Endothelial cell of umbilical vein (primary cell): Measurements from ENCODE around the gene TMEM237. TPM values are rescaled to one million over a fixed set of nuclear protein-coding genes. Genes with fewer than 3 reads are reported as not detected.

Experiments
- BruUV-seq: library from RNA; stranded (reverse); fragments of 400-500 nt; replicated peaks from 2 replicates; lab custom pipeline; 2021; lab: Mats Ljungman, UMichigan
- CTCF ChIA-PET: fragments of 300-600, 350-600 bp; sonication (Branson Sonifier 250); formaldehyde crosslinking; loops from one replicate; lab custom pipeline; 2021; ENCODE audit warnings: antibody characterized with exemption, inconsistent platforms; lab: Charles Lee
- POLR2A ChIA-PET: fragments of 300-600, 350-600 bp; sonication (Branson Sonifier 250); formaldehyde crosslinking; loops from one replicate; lab custom pipeline; 2021; ENCODE audit warnings: antibody characterized with exemption, inconsistent platforms; lab: Charles Lee
- DNase-seq: peaks from one replicate; pipeline ENCODE4 v3.0.0-alpha.2; 2011; ENCODE audit warnings: low read depth, low spot score
- FAIRE-seq: peaks from 2 replicates; lab custom pipeline; 2011; peaks lifted over from hg19 to GRCh38; lab: Jason Lieb, UNC
- H2AFZ ChIP-seq: 2 replicates; pipeline ENCODE4 v1.6.0; 2012; ENCODE audit warnings: low read depth, low read length, control low read depth, inconsistent platforms
- H3K27ac ChIP-seq: 2 replicates; pipeline ENCODE4 v1.5.1; 2011; ENCODE audit warnings: low read depth, mild to moderate bottlenecking, control low read depth, low read length, moderate library complexity; ENCODE audit not compliant: insufficient read depth
- H3K27me3 ChIP-seq, 2 experiments: 2 replicates each; pipeline versions ENCODE4 v1.6.0 to v1.6.1; 2011; ENCODE audit warnings: low read length in 2 of 2, mixed read lengths in 1 of 2; ENCODE audit not compliant: control insufficient read depth in 2 of 2, insufficient read depth in 2 of 2
- H3K36me3 ChIP-seq, 2 experiments: 2 replicates in 1 of 2; 3 replicates in 1 of 2; pipeline ENCODE4 v1.5.1; 2011; ENCODE audit warnings: low read length in 2 of 2, mild to moderate bottlenecking in 1 of 2, moderate library complexity in 1 of 2; ENCODE audit not compliant: control insufficient read depth in 2 of 2, insufficient read depth in 2 of 2; ENCODE audit errors: extremely low read depth in 1 of 2
- H3K4me1 ChIP-seq: 3 replicates; pipeline ENCODE4 v1.5.1; 2011; ENCODE audit warnings: mild to moderate bottlenecking, low read length; ENCODE audit not compliant: control insufficient read depth, insufficient read depth; ENCODE audit errors: extremely low read depth
- H3K4me2 ChIP-seq: 2 replicates; pipeline ENCODE4 v1.6.1; 2011; ENCODE audit warnings: low read length, control low read depth, mixed read lengths; ENCODE audit not compliant: insufficient read depth
- H3K4me3 ChIP-seq, 3 experiments: fragments of 200-600 bp in 1 of 3; sonication (generic), shearing (Covaris generic) in 1 of 3; replicated peaks in 1 of 3; 2 replicates each; pipeline ENCODE4 v1.5.1; 2011 to 2016; ENCODE audit warnings: control low read depth in 3 of 3, low read length in 3 of 3, mild to moderate bottlenecking in 2 of 3, inconsistent platforms in 1 of 3, low read depth in 1 of 3, moderate library complexity in 1 of 3; ENCODE audit not compliant: insufficient read depth in 1 of 3
- H3K79me2 ChIP-seq: 2 replicates; pipeline ENCODE4 v1.6.0; 2012; ENCODE audit warnings: low read length, inconsistent platforms; ENCODE audit not compliant: control insufficient read depth, insufficient read depth
- H3K9ac ChIP-seq: replicated peaks from 2 replicates; pipeline ENCODE3; 2011; ENCODE audit warnings: low read length, control low read depth; ENCODE audit not compliant: insufficient read depth; ENCODE audit errors: extremely low read depth
- H3K9me1 ChIP-seq: replicated peaks from 3 replicates; pipeline ENCODE4 v1.6.0; 2011; ENCODE audit warnings: mild to moderate bottlenecking, low read length; ENCODE audit not compliant: control insufficient read depth, insufficient read depth; ENCODE audit errors: extremely low read depth
- H3K9me3 ChIP-seq: replicated peaks from 2 replicates; pipeline ENCODE4 v1.5.1; 2012; ENCODE audit warnings: low read length, inconsistent platforms; ENCODE audit not compliant: control insufficient read depth, insufficient read depth
- H4K20me1 ChIP-seq: replicated peaks from 2 replicates; pipeline ENCODE3; 2011; ENCODE audit warnings: mild to moderate bottlenecking, low read length; ENCODE audit not compliant: control insufficient read depth, insufficient read depth; ENCODE audit errors: extremely low read depth
- EZH2 ChIP-seq: IDR thresholded peaks from 2 replicates; pipeline ENCODE4 v1.6.1; 2012; ENCODE audit warnings: borderline replicate concordance, low read depth, mild to moderate bottlenecking, moderate library complexity, low read length, inconsistent platforms; ENCODE audit not compliant: severe bottlenecking
- FOS ChIP-seq: IDR thresholded peaks from 2 replicates; pipeline ENCODE4 v1.6.1; 2011; ENCODE audit warnings: mild to moderate bottlenecking, low read length, moderate library complexity, borderline replicate concordance; ENCODE audit not compliant: insufficient read depth
- GATA2 ChIP-seq: IDR thresholded peaks from 2 replicates; pipeline ENCODE4 v1.7.0; 2011; ENCODE audit warnings: low read depth, mild to moderate bottlenecking, moderate library complexity, mixed read lengths, low read length; ENCODE audit not compliant: insufficient read length, insufficient read depth
- JUN ChIP-seq: IDR thresholded peaks from 2 replicates; pipeline ENCODE4 v1.6.1; 2011; ENCODE audit warnings: borderline replicate concordance, low read depth; ENCODE audit not compliant: insufficient read length, insufficient read depth
- MYC ChIP-seq: IDR thresholded peaks from one replicate; pipeline ENCODE4 v1.6.1; 2011; ENCODE audit warnings: mild to moderate bottlenecking, low read depth, low read length
- POLR2A ChIP-seq: IDR thresholded peaks from 2 replicates; pipeline ENCODE4 v1.6.1; 2012; ENCODE audit warnings: low read depth, mild to moderate bottlenecking, control low read depth, low read length
- POLR2AphosphoS5 ChIP-seq: IDR thresholded peaks from 2 replicates; pipeline ENCODE4 v1.6.1; 2012; ENCODE audit warnings: low read depth, mild to moderate bottlenecking, control low read depth, low read length, moderate library complexity; ENCODE audit not compliant: insufficient read depth
- dilution Hi-C: fragments of 300-500 bp; cut with MboI; formaldehyde crosslinking; loops from one replicate; pipeline ENCODE4 v1.15.0; 2019; ENCODE audit warnings: low sequenced_read_pairs; ENCODE audit not compliant: extremely low pct_ligation_motif_present
- intact Hi-C: fragments of 100-400 bp; cut with micrococcal nuclease; formaldehyde crosslinking; loops from one replicate; pipeline ENCODE4 v1.10.0; 2022
- polyA plus RNA-seq, 4 experiments: library from polyadenylated mRNA; depleted of rRNA in 3 of 4; stranded (reverse) in 3 of 4; unstranded in 1 of 4; fragments of >200 nt; gene quantifications; 2 replicates each; pipeline versions ENCODE4 v1.2.1 to v1.2.3, GENCODE V29; 2011 to 2012; ENCODE audit warnings: missing spikeins in 1 of 4
- total RNA-seq: library from RNA; stranded (reverse); gene quantifications from 2 replicates; pipeline ENCODE4 v1.2.3, GENCODE V29; 2021
- TF ChIP-seq, protein P1 (sequence below): IDR thresholded peaks from 2 replicates; pipeline ENCODE4 v1.6.1; 2011; ENCODE audit not compliant: insufficient read depth, insufficient read length
- TF ChIP-seq, protein P2 (sequence below), 2 donors: IDR thresholded peaks; 1 replicate in 1 of 2; 2 replicates in 1 of 2; pipeline ENCODE4 v1.5.1; 2011; ENCODE audit warnings: low read length in 2 of 2, mild to moderate bottlenecking in 2 of 2, moderate library complexity in 2 of 2, control low read depth in 1 of 2, inconsistent platforms in 1 of 2, low read depth in 1 of 2; ENCODE audit not compliant: insufficient read depth in 1 of 2; ENCODE audit errors: extremely low read depth in 1 of 2

TMEM237 gene
- total and polyA plus RNA-seq, 2 donors (not counting 3 experiments of a cell fraction or from before 2014, with no cell fraction given) = 41.2 to 64.7 TPM

GRCh38 chr2:201575971-201576370 is 67.3 kb downstream of the TMEM237 start:
- ChIA-PET CTCF (no interaction called here), POLR2A (no interaction called here)
- FAIRE-seq (no peak), DNase-seq (no peak)
- no peaks in the 10 kb centered on the region for H3K9me3 ChIP-seq
- no peak overlapping the region for H2AFZ ChIP-seq
- no peak overlapping the region for H3K27ac ChIP-seq
- dilution Hi-C loops = no loop called here
- H3K4me1 ChIP-seq = no peaks in the 10 kb centered on the region
- TF ChIP-seq JUN (no peak), GATA2 (no peak), MYC (no peak), POLR2AphosphoS5 (no peak), POLR2A (no peak), EZH2 (no peak), FOS (no peak)
- TF ChIP-seq, protein P1, sequence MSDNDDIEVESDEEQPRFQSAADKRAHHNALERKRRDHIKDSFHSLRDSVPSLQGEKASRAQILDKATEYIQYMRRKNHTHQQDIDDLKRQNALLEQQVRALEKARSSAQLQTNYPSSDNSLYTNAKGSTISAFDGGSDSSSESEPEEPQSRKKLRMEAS = no peak
- TF ChIP-seq, protein P2, sequence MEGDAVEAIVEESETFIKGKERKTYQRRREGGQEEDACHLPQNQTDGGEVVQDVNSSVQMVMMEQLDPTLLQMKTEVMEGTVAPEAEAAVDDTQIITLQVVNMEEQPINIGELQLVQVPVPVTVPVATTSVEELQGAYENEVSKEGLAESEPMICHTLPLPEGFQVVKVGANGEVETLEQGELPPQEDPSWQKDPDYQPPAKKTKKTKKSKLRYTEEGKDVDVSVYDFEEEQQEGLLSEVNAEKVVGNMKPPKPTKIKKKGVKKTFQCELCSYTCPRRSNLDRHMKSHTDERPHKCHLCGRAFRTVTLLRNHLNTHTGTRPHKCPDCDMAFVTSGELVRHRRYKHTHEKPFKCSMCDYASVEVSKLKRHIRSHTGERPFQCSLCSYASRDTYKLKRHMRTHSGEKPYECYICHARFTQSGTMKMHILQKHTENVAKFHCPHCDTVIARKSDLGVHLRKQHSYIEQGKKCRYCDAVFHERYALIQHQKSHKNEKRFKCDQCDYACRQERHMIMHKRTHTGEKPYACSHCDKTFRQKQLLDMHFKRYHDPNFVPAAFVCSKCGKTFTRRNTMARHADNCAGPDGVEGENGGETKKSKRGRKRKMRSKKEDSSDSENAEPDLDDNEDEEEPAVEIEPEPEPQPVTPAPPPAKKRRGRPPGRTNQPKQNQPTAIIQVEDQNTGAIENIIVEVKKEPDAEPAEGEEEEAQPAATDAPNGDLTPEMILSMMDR (IDR thresholded peaks at IDR 0.05; ENCODE audit: extremely low read depth in 1 of 2, insufficient read depth in 1 of 2, low read depth in 1 of 2, low read length in 2 of 2) = no peak
- H3K36me3 ChIP-seq = no peaks in the 10 kb centered on the region
- no peaks in the 10 kb centered on the region for H3K79me2 ChIP-seq
- no peaks in the 10 kb centered on the region for H4K20me1 ChIP-seq
- H3K9me1 ChIP-seq = no peaks in the 10 kb centered on the region
- H3K4me2 ChIP-seq = no peak overlapping the region
- no peak overlapping the region for H3K4me3 ChIP-seq
- intact Hi-C loops = no loop called here
- BruUV-seq = no TSS peak
- no peaks in the 10 kb centered on the region for H3K27me3 ChIP-seq
- H3K9ac ChIP-seq = no peak overlapping the region
